HepG2 (cell line): Measurements from ENCODE around the gene TUBB2B.

Experiments
- HNRNPLL ChIP-seq: fragments of 200-400 bp; formaldehyde crosslinking; IDR thresholded peaks from 2 replicates; pipeline ENCODE4 v1.6.1; 2017; ENCODE audit warnings: mild to moderate bottlenecking, low read depth, low read length; ENCODE audit not compliant: poor library complexity, severe bottlenecking
- KLF13 ChIP-seq: sonication (generic); formaldehyde crosslinking; IDR thresholded peaks from 2 replicates; pipeline ENCODE4 v1.4.0; 2020; ENCODE audit warnings: mild to moderate bottlenecking, missing genetic modification reagents
- TARDBP ChIP-seq: sonication (generic); formaldehyde crosslinking; IDR thresholded peaks from 2 replicates; pipeline ENCODE4 v1.8.0; 2022; ENCODE audit warnings: mild to moderate bottlenecking, missing genetic modification reagents
- TF ChIP-seq, protein P1 (sequence below): sonication (generic); formaldehyde crosslinking; IDR thresholded peaks from 2 replicates; pipeline ENCODE4 v1.4.0; 2020; ENCODE audit warnings: missing genetic modification reagents
- TF ChIP-seq, protein P2 (sequence below): sonication (generic); formaldehyde crosslinking; IDR thresholded peaks from 2 replicates; pipeline ENCODE4 v1.5.0; 2020; ENCODE audit warnings: mild to moderate bottlenecking, missing genetic modification reagents

DNA sequence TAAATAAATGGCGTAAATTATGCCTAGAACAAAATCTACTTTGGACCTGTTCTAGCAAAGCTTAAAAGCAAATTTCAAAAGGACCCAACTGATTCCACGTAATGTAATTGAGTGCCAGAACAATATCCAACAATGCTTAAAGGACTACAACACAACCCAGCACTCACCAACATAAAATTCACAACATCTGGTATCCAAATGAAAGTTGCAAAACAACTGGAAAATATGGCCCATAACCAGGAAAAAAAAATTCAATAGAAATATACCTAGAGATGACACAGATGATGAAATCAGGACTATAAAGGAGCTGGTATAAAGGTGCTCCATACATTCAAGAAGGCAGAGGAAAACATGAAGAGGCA lies 14.1 kb downstream of the TUBB2B start:
- TF ChIP-seq, protein P1, sequence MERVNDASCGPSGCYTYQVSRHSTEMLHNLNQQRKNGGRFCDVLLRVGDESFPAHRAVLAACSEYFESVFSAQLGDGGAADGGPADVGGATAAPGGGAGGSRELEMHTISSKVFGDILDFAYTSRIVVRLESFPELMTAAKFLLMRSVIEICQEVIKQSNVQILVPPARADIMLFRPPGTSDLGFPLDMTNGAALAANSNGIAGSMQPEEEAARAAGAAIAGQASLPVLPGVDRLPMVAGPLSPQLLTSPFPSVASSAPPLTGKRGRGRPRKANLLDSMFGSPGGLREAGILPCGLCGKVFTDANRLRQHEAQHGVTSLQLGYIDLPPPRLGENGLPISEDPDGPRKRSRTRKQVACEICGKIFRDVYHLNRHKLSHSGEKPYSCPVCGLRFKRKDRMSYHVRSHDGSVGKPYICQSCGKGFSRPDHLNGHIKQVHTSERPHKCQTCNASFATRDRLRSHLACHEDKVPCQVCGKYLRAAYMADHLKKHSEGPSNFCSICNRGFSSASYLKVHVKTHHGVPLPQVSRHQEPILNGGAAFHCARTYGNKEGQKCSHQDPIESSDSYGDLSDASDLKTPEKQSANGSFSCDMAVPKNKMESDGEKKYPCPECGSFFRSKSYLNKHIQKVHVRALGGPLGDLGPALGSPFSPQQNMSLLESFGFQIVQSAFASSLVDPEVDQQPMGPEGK (CRISPR knock-in tag): no peak
- TF ChIP-seq HNRNPLL (no peak), TARDBP (no peak), KLF13 (CRISPR knock-in tag) (no peak)
- TF ChIP-seq, protein P2, sequence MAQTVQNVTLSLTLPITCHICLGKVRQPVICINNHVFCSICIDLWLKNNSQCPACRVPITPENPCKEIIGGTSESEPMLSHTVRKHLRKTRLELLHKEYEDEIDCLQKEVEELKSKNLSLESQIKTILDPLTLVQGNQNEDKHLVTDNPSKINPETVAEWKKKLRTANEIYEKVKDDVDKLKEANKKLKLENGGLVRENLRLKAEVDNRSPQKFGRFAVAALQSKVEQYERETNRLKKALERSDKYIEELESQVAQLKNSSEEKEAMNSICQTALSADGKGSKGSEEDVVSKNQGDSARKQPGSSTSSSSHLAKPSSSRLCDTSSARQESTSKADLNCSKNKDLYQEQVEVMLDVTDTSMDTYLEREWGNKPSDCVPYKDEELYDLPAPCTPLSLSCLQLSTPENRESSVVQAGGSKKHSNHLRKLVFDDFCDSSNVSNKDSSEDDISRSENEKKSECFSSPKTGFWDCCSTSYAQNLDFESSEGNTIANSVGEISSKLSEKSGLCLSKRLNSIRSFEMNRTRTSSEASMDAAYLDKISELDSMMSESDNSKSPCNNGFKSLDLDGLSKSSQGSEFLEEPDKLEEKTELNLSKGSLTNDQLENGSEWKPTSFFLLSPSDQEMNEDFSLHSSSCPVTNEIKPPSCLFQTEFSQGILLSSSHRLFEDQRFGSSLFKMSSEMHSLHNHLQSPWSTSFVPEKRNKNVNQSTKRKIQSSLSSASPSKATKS (CRISPR knock-in tag): no peak
